ENCODE results near the gene AGA. TPM values are rescaled to one million over a fixed set of nuclear protein-coding genes. Genes with fewer than 3 reads are reported as not detected.

AGA gene
- total and polyA plus RNA-seq, 5 experiments from 2014 or later = 17.4 to 41.5 (median 38.2) TPM

DNA sequence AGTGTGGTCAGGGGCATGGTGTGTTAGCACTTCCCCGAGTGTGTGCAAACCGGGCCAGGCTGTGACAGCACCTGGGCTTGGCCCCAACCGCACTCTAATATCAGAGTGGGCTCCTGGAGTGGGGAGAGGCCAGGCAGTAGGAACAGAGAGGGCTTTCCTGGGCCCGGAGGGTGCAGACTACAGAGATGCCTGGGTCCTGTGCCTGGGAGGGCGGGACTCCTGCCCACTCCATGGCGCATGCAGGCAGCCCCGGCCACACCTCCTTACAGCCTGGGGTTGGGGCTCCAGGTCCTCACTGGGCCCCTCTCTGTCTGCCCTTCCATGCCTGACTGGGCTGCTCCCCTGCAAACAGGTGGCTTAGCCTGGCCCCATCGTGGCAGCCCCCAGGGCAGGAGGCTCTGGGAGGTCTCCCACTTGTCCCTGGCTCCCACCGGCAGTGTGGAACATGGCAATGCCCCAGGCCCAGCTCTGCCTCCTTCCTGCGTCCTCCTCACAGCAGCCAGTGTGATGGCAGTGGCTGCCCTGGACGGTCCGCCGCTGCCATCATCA, 60.4 kb downstream of the AGA start:
- Mint-ChIP-seq H3K4me1 (peaks cover 0 to 16% (median 6%) of the 10 kb centered on the region in 4 donors), H3K9me3 (no peaks in the 10 kb centered on the region), H3K27me3 (peaks cover 0 to 5% (median 0%) of the 10 kb centered on the region in 5 donors), H3K36me3 (no peaks in the 10 kb centered on the region), H3K27ac (no peak overlapping the region), H3K4me3 (no peak overlapping the region)
- POLR2A ChIA-PET = no interaction called here
- DNase-seq (no peak), ATAC-seq (no peak)

Other genes starting within 250 kb of the AGA start
- gene NEIL3, start 132.6 kb downstream of the AGA start, total RNA-seq = not detected
- not detected for gene NEIL3, start 132.6 kb downstream of the AGA start, polyA plus RNA-seq

Data from naive thymus-derived CD8-positive, alpha-beta T cell (primary cell).